Measurements from ENCODE around the gene RPUSD1. TPM values are rescaled to one million over a fixed set of nuclear protein-coding genes. Genes with fewer than 3 reads are reported as not detected.

Gene RPUSD1
- total RNA-seq, 3 donors from 2014 or later: 19.8 to 20.0 (median 19.8) TPM

GRCh38 chr16:782258-782657 lies 5.9 kb downstream of the RPUSD1 start:
- H3K9me3 ChIP-seq: no peaks in the 10 kb centered on the region
- intact Hi-C loops (cut with DNase I, micrococcal nuclease): no loop called here
- no peak for DNase-seq
- peaks cover 5% of the 10 kb centered on the region for H3K4me1 ChIP-seq (ENCODE audit: low read depth)
- no peak for ATAC-seq
- TF ChIP-seq CTCF (IDR thresholded peaks at IDR 0.05): no peak
- no peaks in the 10 kb centered on the region for H3K36me3 ChIP-seq (ENCODE audit: low read depth)
- H3K4me3 ChIP-seq: no peak overlapping the region

DNA sequence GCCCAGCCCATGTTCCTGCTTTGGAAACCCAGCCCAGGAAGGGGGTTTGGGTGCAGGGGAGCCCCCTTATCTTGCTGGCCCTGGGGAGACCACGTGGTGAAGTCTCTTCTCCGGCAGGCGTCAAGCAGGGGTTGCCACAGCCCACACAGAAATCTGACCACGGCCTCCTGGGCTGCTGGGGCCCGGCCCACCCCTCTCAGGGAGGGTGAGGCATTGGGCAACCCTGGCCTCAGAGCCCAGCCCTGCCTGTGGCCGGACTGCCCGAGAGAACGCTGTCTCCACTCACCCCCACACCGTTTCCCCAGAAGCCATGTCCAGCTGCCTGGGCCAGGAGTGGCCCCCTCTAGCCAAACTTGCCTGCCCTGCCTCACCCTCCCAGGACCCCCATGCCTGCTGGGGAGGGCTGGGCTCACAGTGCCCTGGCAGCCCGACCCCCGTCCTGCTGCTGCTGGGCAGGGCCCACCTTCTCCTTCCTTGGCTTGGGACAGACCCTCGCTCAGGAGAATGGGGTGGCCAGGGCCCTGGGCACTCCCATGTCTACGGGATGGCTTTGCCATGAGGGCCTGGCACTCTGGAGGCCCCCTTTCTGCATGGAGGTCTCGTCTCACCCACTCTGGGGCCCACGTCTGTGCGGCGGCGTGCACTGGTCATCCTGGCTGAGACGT lies 6.7 kb downstream of the RPUSD1 start:
- intact Hi-C loops (cut with DNase I, micrococcal nuclease): no loop called here
- H3K36me3 ChIP-seq (ENCODE audit: low read depth): no peaks in the 10 kb centered on the region
- no peaks in the 10 kb centered on the region for H3K9me3 ChIP-seq
- TF ChIP-seq CTCF (IDR thresholded peaks at IDR 0.05): no peak
- DNase-seq (no peak), ATAC-seq (no peak)
- no peaks in the 10 kb centered on the region for H3K4me1 ChIP-seq (ENCODE audit: low read depth)
- H3K4me3 ChIP-seq: no peak overlapping the region

DNA sequence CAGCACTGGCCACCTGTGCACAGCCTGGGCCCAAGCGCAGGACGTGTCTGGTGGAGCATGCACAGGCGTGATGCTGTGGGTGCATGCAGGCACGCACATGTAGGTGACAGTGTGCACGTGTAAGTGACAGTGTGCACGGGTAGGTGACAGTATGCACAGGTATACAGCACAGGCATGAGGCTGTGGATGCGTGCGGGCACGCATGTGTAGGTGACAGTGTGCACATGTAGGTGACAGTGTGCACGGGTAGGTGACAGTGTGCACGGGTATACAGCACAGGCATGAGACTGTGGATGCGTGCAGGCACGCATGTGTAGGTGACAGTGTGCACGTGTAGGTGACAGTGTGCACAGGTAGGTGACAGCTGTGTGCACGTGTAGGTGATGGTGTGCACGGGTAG lies 7.9 kb downstream of the RPUSD1 start:
- TF ChIP-seq CTCF (IDR thresholded peaks at IDR 0.05): no peak
- no peaks in the 10 kb centered on the region for H3K4me1 ChIP-seq (ENCODE audit: low read depth)
- no peaks in the 10 kb centered on the region for H3K9me3 ChIP-seq
- ATAC-seq (no peak), DNase-seq (no peak)
- no peaks in the 10 kb centered on the region for H3K36me3 ChIP-seq (ENCODE audit: low read depth)
- H3K4me3 ChIP-seq: no peak overlapping the region
- intact Hi-C loops (cut with DNase I, micrococcal nuclease): no loop called here

GRCh38 chr16:779561-779960 lies 8.6 kb downstream of the RPUSD1 start:
- H3K4me3 ChIP-seq: no peak overlapping the region
- DNase-seq (no peak), ATAC-seq (no peak)
- TF ChIP-seq CTCF (IDR thresholded peaks at IDR 0.05): no peak
- intact Hi-C loops (cut with DNase I, micrococcal nuclease): no loop called here
- no peaks in the 10 kb centered on the region for H3K4me1 ChIP-seq (ENCODE audit: low read depth)
- H3K36me3 ChIP-seq (ENCODE audit: low read depth): no peaks in the 10 kb centered on the region
- no peaks in the 10 kb centered on the region for H3K9me3 ChIP-seq

DNA sequence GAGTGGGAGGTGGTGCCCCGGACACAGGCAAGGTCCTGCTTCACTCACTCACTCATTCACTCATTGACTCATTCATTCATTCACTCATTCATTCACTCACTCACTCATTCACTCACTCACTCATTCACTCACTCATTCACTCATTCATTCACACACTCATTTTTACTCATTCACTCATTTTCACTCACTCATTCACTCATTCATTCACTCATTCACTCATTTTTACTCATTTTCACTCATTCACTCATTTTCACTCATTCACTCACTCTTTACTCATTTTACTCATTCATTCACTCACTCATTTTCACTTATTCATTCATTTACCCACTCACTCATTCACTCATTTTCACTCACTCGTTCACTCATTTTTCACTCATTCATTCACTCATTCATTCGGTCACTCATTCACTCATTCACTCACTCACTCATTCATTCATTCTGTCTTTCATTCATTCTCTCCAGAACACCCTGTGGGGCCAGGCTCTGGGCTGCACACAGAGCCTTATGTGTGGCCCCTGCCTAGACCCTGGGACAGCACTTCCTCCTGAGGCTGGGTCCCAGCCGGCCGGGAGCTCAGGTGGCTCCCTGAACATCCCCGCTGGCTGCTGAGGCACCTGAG lies 9.2 kb downstream of the RPUSD1 start:
- TF ChIP-seq CTCF (IDR thresholded peaks at IDR 0.05): no peak
- Histone ChIP-seq H3K9me3 (no peaks in the 10 kb centered on the region), H3K36me3 (ENCODE audit: low read depth) (no peaks in the 10 kb centered on the region), H3K4me1 (ENCODE audit: low read depth) (no peaks in the 10 kb centered on the region), H3K4me3 (no peak overlapping the region)
- no peak for ATAC-seq
- intact Hi-C loops (cut with DNase I, micrococcal nuclease): no loop called here
- DNase-seq: no peak

Data from mucosa of descending colon (tissue), 3 donors.